Kidney epithelial cell (primary cell): ENCODE measurements around the gene PCCA. TPM values are rescaled to one million over a fixed set of nuclear protein-coding genes. Genes with fewer than 3 reads are reported as not detected.

Experiments used
- DNase-seq: peaks from one replicate; pipeline ENCODE4 v3.0.0-alpha.2; 2010; ENCODE audit warnings: low read depth
- H3K27me3 ChIP-seq: 2 replicates; pipeline ENCODE4 v1.6.0; 2011; ENCODE audit warnings: low read length; ENCODE audit not compliant: control insufficient read depth, insufficient read depth
- H3K36me3 ChIP-seq: 2 replicates; pipeline ENCODE4 v1.5.1; 2011; ENCODE audit warnings: low read length; ENCODE audit not compliant: control insufficient read depth, insufficient read depth
- H3K4me3 ChIP-seq: 2 replicates; pipeline ENCODE4 v1.5.1; 2011; ENCODE audit warnings: low read depth, mild to moderate bottlenecking, control low read depth, low read length
- total RNA-seq: library from RNA; depleted of rRNA; stranded (reverse); fragments of >200 nt; gene quantifications from 2 replicates; pipeline ENCODE4 v1.2.3, GENCODE V29; 2015
- TF ChIP-seq, protein P1 (sequence below): IDR thresholded peaks from 2 replicates; pipeline ENCODE4 v1.5.1; 2011; ENCODE audit warnings: mild to moderate bottlenecking, moderate library complexity, low read length, control low read depth, inconsistent platforms; ENCODE audit not compliant: insufficient read depth, poor library complexity, severe bottlenecking

Gene PCCA
- total RNA-seq, 1 donor from 2014 or later = 15.7 TPM

DNA sequence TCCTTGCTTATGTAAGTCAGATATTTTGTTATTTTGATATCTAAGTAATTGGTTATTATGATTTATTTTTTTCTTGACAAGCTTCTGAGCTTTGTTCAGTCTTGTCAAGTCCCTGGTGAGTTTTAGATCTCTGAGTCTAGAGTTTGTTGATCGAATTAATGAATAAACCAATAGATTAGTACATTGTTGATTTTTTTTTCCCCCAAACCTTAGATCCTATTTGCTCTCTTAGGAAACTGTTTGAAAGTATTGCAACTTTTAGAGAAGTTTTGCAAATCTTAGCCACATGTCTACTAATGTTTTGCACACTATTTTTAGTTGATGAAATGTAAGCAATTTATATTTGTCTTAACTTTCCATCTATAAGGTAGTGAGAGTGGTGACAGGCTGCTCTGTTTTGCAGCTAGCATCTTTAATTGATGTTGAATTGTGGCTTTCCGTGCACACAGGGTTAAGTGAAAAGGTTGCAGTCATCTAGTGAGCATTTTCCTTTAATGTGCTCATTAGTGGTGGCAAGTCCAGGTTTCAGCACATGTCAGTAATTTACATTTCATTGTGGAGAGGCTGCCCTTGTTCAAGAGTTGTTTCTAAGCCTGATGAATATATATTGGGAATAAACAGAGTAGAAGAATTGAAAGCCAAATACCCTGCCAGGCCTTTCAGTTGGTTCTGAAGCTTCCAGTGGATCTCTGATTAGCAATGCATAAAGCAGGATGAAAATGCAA, 86.3 kb downstream of the PCCA start:
- DNase-seq = no peak
- no peaks in the 10 kb centered on the region for H3K27me3 ChIP-seq
- H3K36me3 ChIP-seq = no peaks in the 10 kb centered on the region
- H3K4me3 ChIP-seq = no peak overlapping the region
- TF ChIP-seq, protein P1, sequence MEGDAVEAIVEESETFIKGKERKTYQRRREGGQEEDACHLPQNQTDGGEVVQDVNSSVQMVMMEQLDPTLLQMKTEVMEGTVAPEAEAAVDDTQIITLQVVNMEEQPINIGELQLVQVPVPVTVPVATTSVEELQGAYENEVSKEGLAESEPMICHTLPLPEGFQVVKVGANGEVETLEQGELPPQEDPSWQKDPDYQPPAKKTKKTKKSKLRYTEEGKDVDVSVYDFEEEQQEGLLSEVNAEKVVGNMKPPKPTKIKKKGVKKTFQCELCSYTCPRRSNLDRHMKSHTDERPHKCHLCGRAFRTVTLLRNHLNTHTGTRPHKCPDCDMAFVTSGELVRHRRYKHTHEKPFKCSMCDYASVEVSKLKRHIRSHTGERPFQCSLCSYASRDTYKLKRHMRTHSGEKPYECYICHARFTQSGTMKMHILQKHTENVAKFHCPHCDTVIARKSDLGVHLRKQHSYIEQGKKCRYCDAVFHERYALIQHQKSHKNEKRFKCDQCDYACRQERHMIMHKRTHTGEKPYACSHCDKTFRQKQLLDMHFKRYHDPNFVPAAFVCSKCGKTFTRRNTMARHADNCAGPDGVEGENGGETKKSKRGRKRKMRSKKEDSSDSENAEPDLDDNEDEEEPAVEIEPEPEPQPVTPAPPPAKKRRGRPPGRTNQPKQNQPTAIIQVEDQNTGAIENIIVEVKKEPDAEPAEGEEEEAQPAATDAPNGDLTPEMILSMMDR = no peak

DNA sequence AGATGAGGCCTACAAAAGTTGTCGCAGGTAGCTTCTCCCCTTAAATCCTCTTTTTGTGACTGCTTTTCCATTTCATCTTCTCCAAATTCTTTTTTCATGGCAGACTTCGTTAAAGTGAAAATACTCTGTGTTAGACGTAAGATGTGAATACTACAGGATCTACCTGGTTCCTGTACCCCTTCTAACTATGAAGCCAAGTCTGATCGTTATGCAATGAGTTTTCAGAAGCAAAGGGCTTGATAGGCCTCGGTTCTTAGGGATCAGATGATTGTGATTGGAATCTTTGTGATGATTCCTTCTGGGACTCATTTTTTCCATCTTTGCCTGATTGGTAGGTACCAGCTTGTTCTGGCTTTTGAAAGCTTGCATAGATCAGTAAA, 86.9 kb downstream of the PCCA start:
- Histone ChIP-seq H3K36me3 (no peaks in the 10 kb centered on the region), H3K4me3 (no peak overlapping the region), H3K27me3 (no peaks in the 10 kb centered on the region)
- TF ChIP-seq, protein P1 = no peak
- no peak for DNase-seq

DNA sequence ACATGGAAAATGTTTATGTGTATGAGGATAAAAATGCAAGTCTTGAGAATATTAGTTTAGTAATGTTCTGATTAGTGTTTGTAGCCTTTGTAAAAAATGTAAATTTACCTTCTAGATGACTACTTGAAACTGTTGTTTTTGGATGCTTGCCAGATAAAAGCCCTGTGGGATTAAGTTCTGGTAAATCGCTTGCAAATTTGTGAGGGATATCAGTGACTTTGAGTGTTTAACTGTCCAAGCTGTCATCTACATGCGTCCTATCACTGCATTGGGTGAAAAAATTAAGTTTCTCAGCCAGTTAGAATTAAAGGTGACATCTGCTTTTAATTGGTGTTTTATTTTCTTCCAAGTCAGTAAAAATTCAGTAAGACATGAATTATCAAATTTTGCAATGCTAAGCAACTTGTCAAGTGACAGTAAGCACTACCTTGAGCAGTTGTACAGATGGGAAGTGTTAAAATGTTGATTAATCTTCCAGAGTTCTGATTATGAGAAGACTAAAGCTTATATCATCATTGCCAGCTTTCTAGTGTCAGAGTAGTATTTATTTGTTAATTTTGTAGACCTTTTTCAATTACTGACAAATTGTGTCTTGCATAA, 88.0 kb downstream of the PCCA start:
- no peaks in the 10 kb centered on the region for H3K36me3 ChIP-seq
- no peaks in the 10 kb centered on the region for H3K27me3 ChIP-seq
- TF ChIP-seq, protein P1 = no peak
- no peak overlapping the region for H3K4me3 ChIP-seq
- no peak for DNase-seq

DNA sequence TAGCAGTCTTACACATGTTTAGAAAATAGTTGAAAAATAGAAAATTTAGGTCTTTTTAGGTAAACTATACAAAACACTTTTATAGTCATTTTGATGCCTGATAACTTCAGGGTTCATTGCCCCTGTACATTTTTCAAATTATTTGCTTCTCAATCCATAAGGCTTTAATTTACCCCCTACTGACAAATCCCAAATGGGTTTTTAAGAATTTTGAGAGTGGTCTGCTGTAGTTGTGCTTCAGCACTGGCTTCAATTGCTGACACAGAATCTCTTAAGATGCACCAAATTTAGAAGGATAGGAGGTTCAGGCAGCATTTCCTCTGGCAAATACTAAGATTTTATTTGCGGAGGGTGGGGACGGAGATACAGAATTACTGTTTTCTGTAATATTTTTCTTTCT, 89.4 kb downstream of the PCCA start:
- Histone ChIP-seq H3K27me3 (no peaks in the 10 kb centered on the region), H3K36me3 (no peaks in the 10 kb centered on the region), H3K4me3 (no peak overlapping the region)
- no peak for DNase-seq
- TF ChIP-seq, protein P1 = no peak

DNA sequence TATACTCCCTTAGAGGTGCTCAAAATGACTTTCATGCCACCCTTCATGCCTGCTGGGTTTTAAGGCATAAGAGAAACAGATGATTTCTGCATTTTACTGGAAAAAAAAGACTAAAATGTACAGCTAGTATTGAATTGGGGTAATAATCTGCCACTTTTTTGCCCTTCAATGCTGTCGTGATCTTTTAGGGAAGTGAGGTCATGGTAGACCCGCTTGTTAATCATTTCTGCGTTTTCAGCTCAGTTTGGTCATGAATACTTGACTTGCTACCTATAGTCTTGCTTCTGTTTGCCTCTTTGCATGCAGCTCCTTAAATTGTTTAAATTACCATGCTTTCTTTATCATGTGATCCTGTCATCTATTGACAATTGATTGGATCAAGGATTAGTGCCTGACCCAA, 90.4 kb downstream of the PCCA start:
- Histone ChIP-seq H3K4me3 (no peak overlapping the region), H3K27me3 (no peaks in the 10 kb centered on the region), H3K36me3 (no peaks in the 10 kb centered on the region)
- TF ChIP-seq, protein P1 = no peak
- no peak for DNase-seq
